GM10266 (cell line): ENCODE data around the gene EEF1E1.
"Not testable (repeated sequence)": the region's sequence is repeated elsewhere in the genome, so short reads cannot be mapped to it uniquely, and the experiment has no call there.

ENCODE experiments used
- DNase-seq: peaks from one replicate; pipeline ENCODE4 v3.0.0; 2012; ENCODE audit errors: extremely low spot score
- TF ChIP-seq, protein P1 (sequence below): IDR thresholded peaks from 2 replicates; pipeline ENCODE4 v1.5.1; 2012; ENCODE audit warnings: mild to moderate bottlenecking, low read depth; ENCODE audit not compliant: control insufficient read depth, insufficient read depth; ENCODE audit errors: missing control alignments

The EEF1E1 gene

GRCh38 chr6:8047541-8048292 is 54.6 kb downstream of the EEF1E1 start:
- DNase-seq, result no peak
- TF ChIP-seq, protein P1, sequence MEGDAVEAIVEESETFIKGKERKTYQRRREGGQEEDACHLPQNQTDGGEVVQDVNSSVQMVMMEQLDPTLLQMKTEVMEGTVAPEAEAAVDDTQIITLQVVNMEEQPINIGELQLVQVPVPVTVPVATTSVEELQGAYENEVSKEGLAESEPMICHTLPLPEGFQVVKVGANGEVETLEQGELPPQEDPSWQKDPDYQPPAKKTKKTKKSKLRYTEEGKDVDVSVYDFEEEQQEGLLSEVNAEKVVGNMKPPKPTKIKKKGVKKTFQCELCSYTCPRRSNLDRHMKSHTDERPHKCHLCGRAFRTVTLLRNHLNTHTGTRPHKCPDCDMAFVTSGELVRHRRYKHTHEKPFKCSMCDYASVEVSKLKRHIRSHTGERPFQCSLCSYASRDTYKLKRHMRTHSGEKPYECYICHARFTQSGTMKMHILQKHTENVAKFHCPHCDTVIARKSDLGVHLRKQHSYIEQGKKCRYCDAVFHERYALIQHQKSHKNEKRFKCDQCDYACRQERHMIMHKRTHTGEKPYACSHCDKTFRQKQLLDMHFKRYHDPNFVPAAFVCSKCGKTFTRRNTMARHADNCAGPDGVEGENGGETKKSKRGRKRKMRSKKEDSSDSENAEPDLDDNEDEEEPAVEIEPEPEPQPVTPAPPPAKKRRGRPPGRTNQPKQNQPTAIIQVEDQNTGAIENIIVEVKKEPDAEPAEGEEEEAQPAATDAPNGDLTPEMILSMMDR, result no peak

GRCh38 chr6:8045769-8046168 is 56.6 kb downstream of the EEF1E1 start:
- DNase-seq, result not testable (repeated sequence)

DNA sequence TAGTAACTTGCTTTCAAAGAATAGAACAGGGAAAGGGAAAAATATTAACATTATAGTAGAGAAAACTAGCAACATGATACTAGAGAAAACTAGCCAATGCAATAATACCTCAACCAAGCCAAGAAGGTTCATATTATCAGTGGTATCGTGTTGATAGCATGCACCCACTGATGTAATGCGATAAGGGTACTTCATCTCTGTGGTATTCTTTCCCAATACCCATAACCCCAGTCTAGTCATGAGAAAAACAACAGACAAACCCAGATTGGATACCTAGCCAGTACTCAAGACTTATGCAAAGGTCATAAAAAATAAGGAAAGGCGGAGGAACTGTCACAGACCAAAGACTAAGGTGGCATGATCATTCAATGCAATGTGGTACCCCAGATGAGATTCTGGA is 59.1 kb downstream of the EEF1E1 start:
- no peak for DNase-seq
- TF ChIP-seq, protein P1, result no peak

GRCh38 chr6:8041913-8042583 is 60.3 kb downstream of the EEF1E1 start:
- TF ChIP-seq, protein P1, result no peak
- no peak for DNase-seq

DNA sequence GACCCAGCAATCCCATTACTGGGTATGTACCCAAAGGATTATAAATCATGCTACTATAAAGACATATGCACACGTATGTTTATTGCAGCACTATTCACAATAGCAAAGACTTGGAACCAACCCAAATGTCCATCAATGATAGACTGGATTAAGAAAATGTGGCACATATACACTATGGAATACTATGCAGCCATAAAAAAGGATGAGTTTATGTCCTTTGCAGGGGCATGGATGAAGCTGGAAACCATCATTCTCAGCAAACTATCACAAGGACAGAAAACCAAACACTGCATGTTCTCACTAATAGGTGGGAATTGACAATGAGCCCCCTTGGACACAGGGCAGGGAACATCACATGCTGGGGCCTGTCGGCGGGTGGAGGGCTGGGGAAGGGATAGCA is 68.2 kb downstream of the EEF1E1 start:
- DNase-seq, result not testable (repeated sequence)

DNA sequence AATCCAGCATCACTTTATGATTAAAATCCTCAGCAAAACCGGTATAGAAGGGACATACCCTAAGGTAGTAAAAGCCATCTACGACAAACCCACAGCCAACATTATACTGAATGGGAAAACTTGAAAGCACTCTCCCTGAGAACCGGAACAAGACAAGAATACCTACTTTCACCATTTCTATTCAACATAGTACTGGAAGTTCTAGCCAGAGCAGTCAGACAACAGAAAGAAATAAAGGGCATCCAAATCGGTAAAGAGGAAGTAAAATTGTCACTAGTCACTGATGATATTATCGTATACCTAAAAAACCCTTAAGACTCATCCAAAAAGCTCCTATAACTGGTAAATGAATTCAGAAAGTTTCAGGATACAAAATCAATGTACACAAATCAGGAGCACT is 71.4 kb downstream of the EEF1E1 start:
- TF ChIP-seq, protein P1, result no peak
- no peak for DNase-seq
